Activated CD4-positive, CD25-positive, alpha-beta regulatory T cell (primary cell): ENCODE measurements around the gene RGS6.
A peak's percentile ranks its signal among the peaks of the same experiment; 100 is the strongest.

ENCODE experiments used
- DNase-seq, 4 experiments: peaks; one replicate each; lab custom pipeline; 2025; lab: John Stamatoyannopoulos, UW

Gene RGS6

GRCh38 chr14:72081137-72081536 lies 148.9 kb downstream of the RGS6 start:
- no peak for DNase-seq

- DNase-seq, result no peak
Observed at GRCh38 chr14:72084935-72085334, 152.7 kb downstream of the RGS6 start.

- DNase-seq, result no peak
Observed at GRCh38 chr14:72089625-72090024, 157.4 kb downstream of the RGS6 start.

GRCh38 chr14:72094844-72095582 lies 162.8 kb downstream of the RGS6 start:
- no peak for DNase-seq

- no peak for DNase-seq
Observed at GRCh38 chr14:72097173-72097783, 165.0 kb downstream of the RGS6 start.

GRCh38 chr14:72098210-72098609 lies 166.0 kb downstream of the RGS6 start:
- DNase-seq, result no peak

GRCh38 chr14:72099566-72099965 lies 167.3 kb downstream of the RGS6 start:
- DNase-seq, result no peak

GRCh38 chr14:72104011-72104613 lies 171.9 kb downstream of the RGS6 start:
- peak in 1 of 4 experiments; percentile 7 for DNase-seq

GRCh38 chr14:72111911-72112310 lies 179.7 kb downstream of the RGS6 start:
- DNase-seq, result no peak

GRCh38 chr14:72118841-72119240 lies 186.6 kb downstream of the RGS6 start:
- no peak for DNase-seq

- no peak for DNase-seq
Observed at GRCh38 chr14:72120315-72120714, 188.1 kb downstream of the RGS6 start.

GRCh38 chr14:72123755-72124154 lies 191.5 kb downstream of the RGS6 start:
- no peak for DNase-seq

GRCh38 chr14:72124171-72124570 lies 191.9 kb downstream of the RGS6 start:
- DNase-seq, result no peak

- DNase-seq, result no peak
Observed at GRCh38 chr14:72126091-72126490, 193.9 kb downstream of the RGS6 start.

GRCh38 chr14:72126561-72126960 lies 194.3 kb downstream of the RGS6 start:
- DNase-seq, result no peak

GRCh38 chr14:72128629-72129028 lies 196.4 kb downstream of the RGS6 start:
- DNase-seq, result no peak

GRCh38 chr14:72129291-72129690 lies 197.1 kb downstream of the RGS6 start:
- DNase-seq, result no peak

- DNase-seq, result no peak
Observed at GRCh38 chr14:72141084-72141483, 208.9 kb downstream of the RGS6 start.

GRCh38 chr14:72142328-72142727 lies 210.1 kb downstream of the RGS6 start:
- DNase-seq, result no peak

- DNase-seq, result no peak
Observed at GRCh38 chr14:72146241-72146640, 214.0 kb downstream of the RGS6 start.

- no peak for DNase-seq
Observed at GRCh38 chr14:72154645-72155378, 222.6 kb downstream of the RGS6 start.

GRCh38 chr14:72155379-72155993 lies 223.3 kb downstream of the RGS6 start:
- DNase-seq, result no peak
